Sciatic nerve (tissue), 2 donors: ENCODE results near the gene SESN3. TPM values are rescaled to one million over a fixed set of nuclear protein-coding genes. Genes with fewer than 3 reads are reported as not detected.

Experiments
- ATAC-seq: fragments of 200-7000 bp; cut with Tn5 transposase; one replicate; pipeline ENCODE4 v1.9.1; 2020; ENCODE audit warnings: mild to moderate bottlenecking, moderate library complexity
- DNase-seq: peaks from one replicate; pipeline ENCODE4 v3.0.0-alpha.2; 2020; ENCODE audit warnings: low spot score
- intact Hi-C: fragments of 100-400 bp; cut with DNase I; formaldehyde crosslinking; loops from one replicate; pipeline ENCODE4 v1.14.2; 2022
- total RNA-seq: library from RNA; stranded (reverse); fragmentation: NEBNext Ultra II Directional; extraction: Animal tissue kit (Norgen Biotek cat#: 25700); gene quantifications from one replicate; pipeline ENCODE4 v1.2.1, GENCODE V29; 2021
- donor health status: DM: no; HTN: no; CAD: no.
- donor health status: DM: no; HTN: no; CAD: no.

SESN3 gene
- total RNA-seq, 1 donor from 2014 or later: 205 TPM

DNA sequence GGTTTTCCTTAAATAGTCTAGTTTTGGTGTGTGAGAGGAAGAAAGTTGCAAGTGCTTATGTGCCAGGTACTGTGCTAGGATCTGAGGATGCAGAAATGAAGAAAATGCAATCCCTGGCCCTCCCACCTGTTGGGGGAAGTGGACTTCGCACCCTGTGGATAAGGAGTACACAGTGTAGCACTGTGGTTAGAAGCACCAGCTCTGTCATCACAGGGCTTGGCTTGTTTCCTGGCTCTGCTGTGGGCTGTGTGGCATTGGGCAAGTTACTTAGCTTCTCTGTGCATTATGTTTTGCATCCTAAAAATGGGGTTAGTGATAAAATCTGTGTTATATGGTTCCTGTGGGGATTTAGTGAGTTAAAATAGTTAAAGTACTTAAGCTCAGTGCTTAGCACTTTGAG, 73.2 kb downstream of the SESN3 start:
- ATAC-seq (no peak), DNase-seq (no peak)
- intact Hi-C loops: loop anchor here (5.0 kb wide), 1 partner anchor 74 kb away; the partner anchor contains the start of gene SESN3

GRCh38 chr11:95156916-95157541, 74.0 kb downstream of the SESN3 start:
- ATAC-seq: peak; percentile 83
- DNase-seq: peak; percentile 65
- intact Hi-C loops: loop anchor here (5.0 kb wide), 1 partner anchor 75 kb away; the partner anchor contains the start of gene SESN3

- DNase-seq (no peak), ATAC-seq (no peak)
- intact Hi-C loops: loop anchor here (5.0 kb wide), 1 partner anchor 76 kb away; the partner anchor contains the start of gene SESN3
These were observed 74.8 kb downstream of the SESN3 start for GRCh38 chr11:95156133-95156721.

GRCh38 chr11:95155385-95155784, 75.6 kb downstream of the SESN3 start:
- intact Hi-C loops: loop anchor here (5.0 kb wide), 1 partner anchor 77 kb away; the partner anchor contains the start of gene SESN3
- DNase-seq (no peak), ATAC-seq (no peak)

DNA sequence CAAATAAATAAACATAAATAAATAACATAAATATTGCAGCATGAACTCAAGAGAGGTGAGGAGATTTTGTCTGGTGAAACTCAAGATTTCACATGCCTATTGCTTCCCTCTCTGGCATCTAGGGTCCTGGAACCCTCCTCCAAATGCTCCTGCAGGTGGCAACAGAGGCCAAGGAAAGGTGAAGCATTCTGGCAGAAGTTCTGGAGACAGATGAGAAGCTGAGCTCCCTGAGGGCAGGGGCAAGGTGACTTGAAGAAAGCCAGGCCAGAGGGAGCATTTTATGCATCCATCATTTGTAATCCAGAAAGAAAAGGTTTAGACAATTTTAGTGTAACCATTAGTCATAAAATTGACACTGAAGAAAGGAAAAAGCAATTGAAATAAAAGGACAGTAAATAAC, 76.5 kb downstream of the SESN3 start:
- peak; percentile 67 for DNase-seq
- ATAC-seq: no peak

DNA sequence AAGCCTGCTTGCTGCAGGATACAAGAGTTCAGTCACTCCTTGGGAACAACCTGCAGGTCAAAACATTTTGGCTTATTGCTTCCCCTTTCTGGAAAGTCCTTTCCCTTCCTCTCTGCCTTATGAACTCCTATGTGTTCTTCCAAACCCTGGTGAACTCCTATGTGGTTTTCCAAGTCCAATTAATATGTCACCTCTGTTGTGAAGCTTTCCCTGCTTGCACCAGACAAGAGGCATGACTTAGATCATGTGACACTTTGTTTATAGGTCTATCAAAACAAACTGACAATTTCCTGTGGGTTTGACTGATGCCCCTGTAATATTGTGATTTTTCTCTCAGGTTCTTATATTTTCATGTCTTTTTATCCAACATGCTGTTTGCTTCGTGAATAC, 77.2 kb downstream of the SESN3 start:
- no peak for DNase-seq
- no peak for ATAC-seq
- intact Hi-C loops: loop anchor here (5.0 kb wide), 1 partner anchor 548 kb away; no protein-coding TSS in a partner anchor

More for the DNA sequence above, 76.5 kb downstream of the SESN3 start:
- intact Hi-C loops: loop anchor here (5.0 kb wide), 1 partner anchor 548 kb away; no protein-coding TSS in a partner anchor

DNA sequence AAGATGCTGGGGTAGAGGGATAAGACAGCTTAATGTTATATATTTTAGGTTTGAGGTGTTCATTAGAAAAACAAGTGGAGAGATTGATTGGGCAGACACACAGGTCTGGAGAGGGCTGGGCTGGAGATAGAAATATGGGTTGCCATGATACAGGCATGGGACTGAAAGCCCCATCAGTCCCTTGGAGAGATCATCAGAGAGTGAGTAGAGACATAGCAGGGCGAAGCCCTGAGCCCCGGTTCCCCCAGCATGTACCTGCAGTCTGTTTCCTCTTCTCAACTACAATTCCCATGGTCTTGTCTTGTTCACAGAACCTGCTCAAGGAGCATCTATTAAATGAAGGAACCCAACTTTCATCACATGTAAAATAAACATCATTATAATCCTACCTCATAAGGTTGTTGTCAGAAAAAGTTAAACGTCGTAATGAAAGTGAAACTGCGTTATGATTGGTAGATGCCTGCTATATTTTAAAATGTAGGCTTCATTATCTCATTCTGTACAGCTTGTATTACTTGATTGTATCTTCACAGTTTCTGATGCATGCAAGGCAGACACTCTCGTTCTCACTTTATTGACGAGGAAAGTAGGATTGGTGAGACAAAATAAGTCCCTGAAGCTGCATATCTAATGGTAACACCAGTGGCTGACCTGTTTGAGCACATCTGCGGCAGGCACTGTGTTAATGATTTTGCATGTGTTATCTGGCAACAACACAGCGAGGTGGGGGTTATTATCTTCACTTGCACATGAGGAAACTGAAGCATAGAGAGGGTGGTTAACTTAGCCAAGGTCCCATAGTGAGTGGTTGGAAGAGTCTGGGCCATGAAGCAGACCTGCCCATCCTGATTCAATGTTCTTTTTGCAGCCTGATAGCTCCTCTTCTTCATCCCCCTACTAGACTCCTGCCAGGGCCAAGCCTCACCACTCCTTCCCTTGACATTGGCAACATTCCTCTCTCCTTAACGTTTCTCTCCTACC, 77.8 kb downstream of the SESN3 start:
- DNase-seq: no peak
- no peak for ATAC-seq
- intact Hi-C loops: loop anchor here (5.0 kb wide), 1 partner anchor 549 kb away; no protein-coding TSS in a partner anchor

- intact Hi-C loops: loop anchor here (2.0 to 5.0 kb wide), 2 partner anchors 551 to 614 kb away; no protein-coding TSS in a partner anchor
- ATAC-seq (peak; percentile 93), DNase-seq (peak; percentile 96)
These were observed 79.9 kb downstream of the SESN3 start for GRCh38 chr11:95150956-95151684.

GRCh38 chr11:95149651-95150364, 81.2 kb downstream of the SESN3 start:
- ATAC-seq: peak; percentile 55

GRCh38 chr11:95148938-95149337, 82.1 kb downstream of the SESN3 start:
- intact Hi-C loops: no loop called here
- ATAC-seq: no peak
- no peak for DNase-seq

More at GRCh38 chr11:95149651-95150364, 81.2 kb downstream of the SESN3 start:
- DNase-seq: peak; percentile 79
- intact Hi-C loops: loop anchor here (2.0 to 5.0 kb wide), 2 partner anchors 552 to 615 kb away; no protein-coding TSS in a partner anchor

- ATAC-seq (no peak), DNase-seq (no peak)
- intact Hi-C loops: no loop called here
These were observed 82.6 kb downstream of the SESN3 start for GRCh38 chr11:95148406-95148805.

- intact Hi-C loops: no loop called here
- ATAC-seq (no peak), DNase-seq (no peak)
These were observed 83.6 kb downstream of the SESN3 start for GRCh38 chr11:95147364-95147905.

DNA sequence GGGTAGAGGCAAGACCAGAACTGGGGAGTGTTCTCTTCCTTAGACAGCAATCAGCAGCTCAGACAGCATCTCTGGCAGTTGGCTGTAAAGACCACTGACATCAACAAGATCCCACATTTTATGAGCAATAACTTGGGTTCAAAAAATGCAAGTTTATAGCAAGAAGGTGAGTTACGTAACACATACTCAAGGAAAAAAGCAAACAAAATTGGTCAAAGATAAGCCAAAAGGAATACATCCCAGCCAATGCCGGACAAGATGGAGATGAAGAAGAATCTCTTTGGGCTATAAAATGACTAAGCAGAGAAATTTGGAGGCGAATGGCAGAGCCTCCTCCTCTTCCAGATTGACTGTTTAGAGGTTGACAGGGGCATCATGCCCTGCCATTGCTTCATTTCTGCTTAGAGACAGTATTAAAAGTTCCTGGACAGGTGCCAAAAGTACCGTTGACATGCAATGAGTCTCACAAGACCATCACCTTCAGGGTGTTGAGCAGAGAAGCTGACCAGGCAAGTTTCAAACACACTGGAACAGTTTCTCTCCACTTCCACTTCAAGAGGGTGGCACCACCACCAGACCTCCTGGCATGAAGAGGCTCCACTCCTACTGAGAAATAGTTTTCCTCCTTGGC, 85.5 kb downstream of the SESN3 start:
- ATAC-seq (no peak), DNase-seq (no peak)
- intact Hi-C loops: no loop called here

- DNase-seq: no peak
- ATAC-seq: no peak
These were observed 86.4 kb downstream of the SESN3 start for GRCh38 chr11:95144313-95145235.

GRCh38 chr11:95143106-95143681, 87.8 kb downstream of the SESN3 start:
- intact Hi-C loops: loop anchor here (5.0 kb wide), 1 partner anchor 71 kb away; no protein-coding TSS in a partner anchor
- no peak for DNase-seq
- ATAC-seq: no peak

More at GRCh38 chr11:95144313-95145235, 86.4 kb downstream of the SESN3 start:
- intact Hi-C loops: loop anchor here (5.0 kb wide), 1 partner anchor 72 kb away; no protein-coding TSS in a partner anchor
